Activated CD8-positive, alpha-beta memory T cell treated with anti-CD3 and anti-CD28 coated beads for 4 hours (primary cell): ENCODE measurements around the gene TMOD2.

Source experiments
- DNase-seq, 2 donors: peaks; one replicate each; pipeline ENCODE4 v3.0.0-alpha.2; 2020; ENCODE audit warnings: low read depth in 2 of 2

TMOD2 gene

DNA sequence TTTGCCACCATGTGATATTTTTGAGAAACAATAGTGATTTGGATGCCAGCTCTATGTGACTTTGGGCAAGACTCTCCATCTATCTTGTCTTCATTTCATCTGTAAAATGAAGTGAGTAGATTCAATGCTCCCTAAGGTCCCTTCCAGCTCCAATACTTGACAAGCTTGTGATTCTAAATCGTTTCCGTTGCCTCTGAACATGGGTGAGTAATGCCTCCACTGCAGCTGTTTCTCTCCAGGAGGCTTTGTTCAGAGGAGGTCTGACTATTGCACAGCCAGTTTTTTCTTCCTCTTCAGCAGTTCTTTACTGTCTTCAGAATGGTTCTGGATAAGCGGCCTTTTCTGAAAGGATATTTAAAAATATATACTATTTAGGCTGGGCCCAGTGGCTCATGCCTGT lies 63.2 kb downstream of the TMOD2 start:
- DNase-seq = no peak

DNA sequence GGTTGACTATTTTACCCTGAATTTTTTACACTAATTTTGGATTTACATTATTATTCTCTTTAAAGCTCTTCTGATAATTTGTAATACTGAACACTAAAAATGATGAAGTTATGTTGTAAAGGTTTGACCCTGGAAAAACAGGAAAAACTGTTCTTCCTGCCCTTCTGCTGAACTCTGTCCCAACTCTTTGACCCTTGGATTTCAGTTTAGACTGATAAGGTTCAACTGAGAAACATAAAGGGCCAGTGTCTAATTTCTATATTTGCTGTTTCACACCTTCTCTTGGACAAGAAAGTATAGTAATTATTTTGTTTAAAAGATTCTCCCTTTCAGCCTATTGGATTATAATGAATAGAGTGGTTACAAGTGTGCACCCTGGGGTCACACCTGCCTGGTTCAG lies 65.2 kb downstream of the TMOD2 start:
- no peak for DNase-seq

DNA sequence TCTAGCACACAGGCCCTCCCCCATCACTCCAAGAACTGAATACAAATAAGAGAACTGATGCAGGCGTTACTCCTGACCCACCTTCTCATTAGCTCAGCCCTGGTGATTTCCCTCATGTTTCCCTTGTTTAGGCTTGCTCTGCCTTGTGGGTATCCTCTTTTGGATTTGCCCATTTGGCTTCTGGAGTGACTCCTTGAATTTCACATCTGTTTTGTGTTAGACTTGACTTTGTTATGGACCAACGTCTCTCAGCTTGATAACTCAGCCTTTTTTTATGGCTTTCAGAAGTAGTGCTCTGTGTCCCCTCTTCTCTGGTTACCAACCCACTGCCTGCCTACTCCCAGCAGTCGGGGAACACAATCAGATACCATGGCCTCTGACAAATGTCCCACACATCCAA lies 66.8 kb downstream of the TMOD2 start:
- no peak for DNase-seq

DNA sequence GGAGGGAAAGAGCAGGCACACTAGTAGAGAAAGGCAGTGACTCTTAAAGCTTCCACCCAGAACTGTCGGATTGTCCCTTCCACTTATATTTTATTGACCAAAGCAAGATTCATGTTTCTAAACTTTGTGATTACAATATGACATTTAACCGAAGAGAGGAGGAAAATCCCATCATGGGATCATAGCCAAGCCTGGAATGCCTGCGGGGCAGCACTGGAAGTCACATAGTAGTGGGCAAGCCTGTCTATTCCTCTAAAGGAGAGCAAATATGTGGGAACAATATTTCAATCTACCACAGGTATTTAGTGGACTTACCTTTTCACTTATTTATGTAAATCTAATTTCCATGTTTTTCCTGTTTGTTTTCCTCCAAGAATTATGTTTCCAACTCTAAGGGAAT lies 74.3 kb downstream of the TMOD2 start:
- DNase-seq = no peak

DNA sequence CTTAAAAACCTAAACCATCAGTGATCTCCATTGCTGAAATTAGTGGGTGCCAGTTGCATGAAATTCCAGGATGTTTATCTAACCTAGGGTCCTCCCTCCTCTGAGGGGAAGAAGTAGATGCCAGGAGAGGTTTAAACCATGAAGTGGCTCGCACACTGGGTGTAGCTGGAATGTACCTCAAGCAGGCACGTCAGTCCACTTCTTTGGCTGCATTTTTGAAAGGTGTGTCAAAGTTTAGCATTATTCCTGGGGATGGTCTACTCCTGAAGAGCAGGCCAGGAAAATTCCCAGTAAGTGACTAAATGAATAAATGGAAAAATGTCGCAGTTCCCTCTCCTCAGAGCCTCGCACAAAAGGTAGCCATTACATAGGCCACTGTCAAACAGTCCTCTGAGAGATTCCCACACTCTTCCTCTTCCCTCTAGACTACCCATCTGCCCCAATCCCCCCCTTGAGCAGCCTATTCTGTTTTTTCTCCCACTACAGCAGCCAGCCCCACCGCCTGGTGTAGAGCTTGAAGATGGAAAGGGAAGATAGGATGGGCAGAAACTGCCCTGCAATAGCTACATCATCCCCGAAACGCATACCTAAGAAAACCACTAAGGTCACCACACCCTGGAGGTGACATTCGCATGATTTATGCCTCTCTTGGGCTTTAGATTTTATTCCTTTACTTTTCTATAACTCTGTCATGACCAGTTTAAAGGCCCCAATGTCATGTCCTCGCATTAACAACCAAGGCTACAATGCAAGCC lies 77.4 kb downstream of the TMOD2 start:
- no peak for DNase-seq

DNA sequence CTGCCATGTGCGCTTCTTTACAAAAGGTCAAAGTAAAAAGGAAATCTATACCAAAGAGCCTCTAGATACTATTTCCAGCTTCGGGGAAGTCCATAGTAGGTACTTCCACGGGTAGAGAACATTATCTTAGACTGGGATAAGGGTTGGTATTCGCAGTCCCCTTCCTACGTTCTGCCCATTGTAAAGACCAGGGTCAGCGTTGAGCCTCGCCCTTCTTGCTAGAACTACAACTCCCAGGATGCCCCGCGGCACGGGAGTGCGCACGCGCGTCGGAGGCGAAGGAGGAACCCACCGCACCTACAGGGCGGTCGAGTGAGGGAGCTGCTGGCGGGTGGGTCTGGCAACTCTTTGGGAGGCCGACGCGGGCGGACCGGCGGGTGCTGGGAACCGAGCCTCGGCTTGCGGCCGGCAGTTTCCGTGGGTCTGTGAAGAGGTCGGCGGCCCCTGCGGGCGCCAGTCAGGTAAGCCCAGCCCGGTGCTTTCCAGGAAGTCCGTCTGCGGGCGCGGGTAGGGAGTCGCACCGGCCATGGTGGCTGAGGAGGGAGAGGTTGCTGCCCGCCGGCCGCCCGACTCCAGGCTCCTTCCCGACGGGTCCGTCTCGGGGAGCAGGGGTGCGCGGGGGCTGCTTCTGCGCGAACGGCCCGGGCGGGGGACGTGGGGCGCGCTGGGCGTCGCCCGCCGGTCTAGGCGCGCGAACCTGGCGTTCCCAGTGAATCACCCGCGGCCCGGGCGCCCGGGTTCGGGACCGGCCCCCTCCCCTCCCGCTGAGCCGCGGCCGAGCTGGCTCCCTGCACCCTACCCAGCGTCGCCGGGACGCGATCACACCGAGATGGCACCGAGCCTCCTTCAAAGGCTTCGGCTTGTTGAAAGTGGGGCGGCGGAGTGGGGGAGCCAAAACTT lies 78.2 kb downstream of the TMOD2 start, which contains the start of gene TMOD3:
Gene TMOD3, plus strand, starts transcription at position 278 of the 900 bp plus-strand sequence. CDS start 33,232 bp downstream, outside the sequence.
- peak; percentile 81 to 82 for DNase-seq

DNA sequence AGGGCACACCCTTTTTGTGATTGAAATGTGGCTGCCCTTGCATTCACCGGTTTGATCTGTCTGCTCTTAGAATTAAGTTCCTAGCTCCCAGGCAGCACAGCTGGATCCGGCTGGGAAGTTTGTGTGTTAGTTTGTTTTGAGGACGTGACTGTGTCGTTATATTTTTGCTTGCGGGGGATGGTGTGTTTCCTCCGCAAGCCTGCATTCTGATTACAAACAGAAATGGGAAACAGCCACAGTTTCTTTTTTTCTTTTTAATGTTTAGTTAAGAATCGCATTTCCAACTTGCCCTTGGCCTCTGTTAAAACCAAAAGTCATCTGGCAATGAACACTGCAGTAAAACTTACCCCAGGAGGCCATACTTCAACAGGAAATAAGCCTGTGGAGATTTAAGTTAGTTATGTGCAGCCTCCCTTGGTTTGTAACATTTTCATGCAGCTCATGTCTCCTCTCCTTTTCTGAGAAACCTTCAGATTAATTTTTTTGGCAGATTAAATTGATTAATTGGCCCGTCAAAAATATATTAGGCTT lies 78.9 kb downstream of the TMOD2 start:
- DNase-seq = no peak

DNA sequence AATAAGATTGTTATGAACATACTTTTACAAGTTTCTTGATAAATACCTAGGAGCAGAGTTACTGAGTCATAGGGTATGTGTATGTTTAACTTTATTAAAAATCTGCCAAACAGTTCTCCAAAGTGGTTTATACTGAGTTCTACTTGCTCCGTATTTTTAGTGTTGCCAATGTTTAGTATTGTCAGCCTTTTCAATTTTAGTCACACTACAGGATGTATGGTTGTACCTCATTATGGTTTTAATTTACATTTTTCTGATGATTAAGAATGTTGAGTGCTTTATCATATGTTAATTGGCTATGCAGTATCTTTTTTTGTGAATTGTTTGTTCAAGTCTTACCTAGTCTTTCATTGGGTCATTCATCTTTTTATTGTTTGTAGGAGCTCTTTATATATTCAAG lies 82.4 kb downstream of the TMOD2 start:
- DNase-seq = no peak

DNA sequence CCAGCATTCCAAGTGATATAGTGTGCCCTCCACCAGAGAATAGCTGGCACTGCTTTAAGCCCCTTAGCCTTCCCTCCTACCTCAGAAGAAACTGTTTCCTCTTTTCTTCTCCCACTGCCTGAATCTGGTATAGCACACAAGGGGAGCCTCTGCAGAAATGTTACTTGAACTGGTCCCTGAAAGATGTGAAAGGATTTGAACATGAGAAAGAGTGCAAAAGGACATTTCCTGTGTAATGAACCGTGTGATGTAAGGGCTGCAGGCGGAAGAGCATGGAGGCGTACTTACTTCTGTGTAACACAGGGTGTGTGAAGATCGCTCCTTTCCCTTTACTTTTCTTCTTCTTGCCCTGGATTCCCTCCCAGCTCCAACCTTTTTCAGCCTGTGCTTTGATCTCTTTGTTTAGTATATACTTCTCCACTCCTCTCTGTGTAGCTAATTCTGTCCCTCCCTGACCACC lies 86.4 kb downstream of the TMOD2 start:
- no peak for DNase-seq

DNA sequence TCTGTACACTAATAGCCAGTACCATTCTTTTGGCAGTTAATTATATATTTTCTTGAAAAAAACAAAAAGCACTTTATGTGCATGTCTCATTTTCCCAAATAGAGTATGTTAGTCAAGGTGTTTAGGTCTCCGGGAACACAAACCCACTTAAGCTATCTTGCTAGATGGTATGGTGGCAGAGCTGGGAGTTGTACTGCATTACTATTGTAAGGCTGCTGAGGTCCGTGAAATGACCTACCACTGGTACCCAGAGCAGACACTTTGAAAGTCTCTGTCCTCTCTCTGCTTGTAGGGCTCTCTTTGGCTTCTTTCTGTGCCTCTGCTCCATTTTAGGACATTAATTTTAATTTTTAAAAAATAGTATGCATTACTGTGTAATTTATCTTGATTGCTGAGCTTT lies 86.9 kb downstream of the TMOD2 start:
- DNase-seq = no peak

DNA sequence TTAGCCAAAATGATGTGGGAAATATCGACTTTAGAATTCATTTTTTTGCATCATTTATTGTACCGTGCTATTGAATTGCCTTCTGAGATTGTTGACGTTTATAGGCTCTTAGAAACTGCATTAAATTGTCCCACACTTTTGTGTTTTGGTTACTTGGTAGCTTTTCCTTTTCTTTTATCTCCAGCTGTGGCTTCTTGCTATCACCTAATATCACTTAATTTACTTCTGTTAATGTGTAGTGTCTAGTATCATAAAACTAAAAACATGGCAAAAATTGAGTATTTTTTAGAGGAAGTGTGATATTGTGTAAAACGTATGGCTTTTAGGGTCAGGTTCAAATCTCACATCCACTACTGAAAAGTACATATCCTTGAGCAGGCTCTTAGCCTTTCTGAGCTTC lies 89.3 kb downstream of the TMOD2 start:
- no peak for DNase-seq

DNA sequence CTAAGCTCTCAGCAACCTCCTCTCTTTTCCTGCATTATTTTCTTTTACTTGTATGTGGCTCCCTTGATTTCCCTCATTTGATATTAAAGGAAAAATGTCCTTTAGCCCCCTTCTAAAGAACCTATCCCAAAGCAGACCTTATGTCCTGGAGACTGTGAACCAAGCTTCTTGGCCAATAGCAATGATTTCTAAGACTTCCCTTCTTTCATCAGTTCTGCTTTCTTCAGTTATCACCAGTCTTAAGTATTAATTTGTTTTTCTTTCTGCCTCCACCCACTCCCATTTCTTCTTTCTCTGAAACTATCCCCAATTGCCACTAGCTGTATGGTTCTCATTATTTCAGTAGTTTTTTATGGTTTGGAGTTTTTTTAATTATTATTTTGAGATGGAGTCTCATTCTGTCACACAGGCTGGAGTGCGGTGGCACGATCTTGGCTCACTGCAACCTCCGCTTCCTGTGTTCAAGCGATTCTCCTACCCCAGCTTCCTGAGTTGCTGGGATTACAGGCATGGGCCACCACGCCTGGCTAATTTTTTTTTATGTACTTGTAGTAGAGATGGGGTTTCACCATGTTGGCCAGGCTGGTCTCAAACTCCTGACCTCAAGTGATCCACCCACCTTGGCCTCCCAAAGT lies 90.1 kb downstream of the TMOD2 start:
- no peak for DNase-seq

DNA sequence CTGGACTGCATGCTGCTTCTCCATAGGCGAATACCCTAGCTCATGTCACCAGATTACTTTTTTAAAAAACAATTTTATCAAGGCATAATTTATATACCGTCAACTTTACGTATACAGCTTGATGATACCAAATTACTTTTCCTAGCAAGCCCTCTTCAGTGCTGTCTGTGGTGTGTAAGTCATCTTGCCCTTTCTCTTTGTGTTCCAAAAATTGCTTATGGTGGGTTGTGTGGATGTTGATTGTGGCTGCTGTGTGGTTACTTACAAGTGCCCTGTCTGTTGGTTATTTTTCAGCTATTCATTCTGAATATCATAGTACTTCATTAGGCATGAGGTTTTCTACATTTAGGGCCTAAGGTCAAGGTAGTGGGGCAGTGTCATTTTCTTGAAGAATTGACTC lies 90.9 kb downstream of the TMOD2 start:
- no peak for DNase-seq

DNA sequence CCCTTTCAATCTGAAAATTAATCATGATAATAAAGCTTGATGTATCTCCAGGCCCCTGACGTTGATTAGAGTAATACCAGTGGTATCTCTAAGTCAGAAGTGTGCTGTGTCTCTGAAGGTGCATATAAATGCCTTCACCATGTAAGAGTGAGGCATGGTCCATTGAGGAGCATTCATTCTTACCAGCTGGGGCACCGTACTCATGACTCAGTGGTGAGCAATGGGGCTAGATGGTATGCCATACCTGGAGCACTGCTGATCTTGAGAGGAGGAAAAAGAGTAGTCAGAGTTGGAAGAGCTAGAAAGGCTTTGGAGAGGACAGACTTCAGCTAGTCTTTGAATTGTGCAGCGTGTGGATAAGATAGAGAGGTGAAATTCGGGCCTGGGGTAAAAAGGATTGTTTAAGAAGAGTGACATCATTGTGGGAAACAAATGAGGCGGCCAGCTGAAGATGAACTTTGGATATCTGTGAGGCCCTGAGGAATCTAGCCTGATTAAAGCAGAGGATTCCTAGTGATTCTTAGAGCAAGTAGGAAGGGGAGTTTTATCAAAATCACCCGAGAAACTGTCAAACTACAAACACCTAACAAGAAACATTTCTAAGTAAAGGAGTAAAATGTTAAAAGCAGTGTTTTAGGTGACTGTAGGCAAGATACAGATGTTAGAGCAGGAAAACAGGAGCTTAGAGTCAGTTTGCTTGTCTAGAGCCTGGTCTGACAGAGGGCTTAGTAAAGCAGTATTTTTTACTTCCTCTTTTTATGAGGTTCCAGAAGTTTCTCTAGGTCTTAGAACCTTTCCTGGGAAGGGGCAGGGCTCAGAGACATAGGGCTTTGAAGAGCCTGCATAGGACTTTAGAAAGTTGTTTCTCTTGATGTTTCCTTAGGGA lies 91.7 kb downstream of the TMOD2 start:
- DNase-seq = no peak

DNA sequence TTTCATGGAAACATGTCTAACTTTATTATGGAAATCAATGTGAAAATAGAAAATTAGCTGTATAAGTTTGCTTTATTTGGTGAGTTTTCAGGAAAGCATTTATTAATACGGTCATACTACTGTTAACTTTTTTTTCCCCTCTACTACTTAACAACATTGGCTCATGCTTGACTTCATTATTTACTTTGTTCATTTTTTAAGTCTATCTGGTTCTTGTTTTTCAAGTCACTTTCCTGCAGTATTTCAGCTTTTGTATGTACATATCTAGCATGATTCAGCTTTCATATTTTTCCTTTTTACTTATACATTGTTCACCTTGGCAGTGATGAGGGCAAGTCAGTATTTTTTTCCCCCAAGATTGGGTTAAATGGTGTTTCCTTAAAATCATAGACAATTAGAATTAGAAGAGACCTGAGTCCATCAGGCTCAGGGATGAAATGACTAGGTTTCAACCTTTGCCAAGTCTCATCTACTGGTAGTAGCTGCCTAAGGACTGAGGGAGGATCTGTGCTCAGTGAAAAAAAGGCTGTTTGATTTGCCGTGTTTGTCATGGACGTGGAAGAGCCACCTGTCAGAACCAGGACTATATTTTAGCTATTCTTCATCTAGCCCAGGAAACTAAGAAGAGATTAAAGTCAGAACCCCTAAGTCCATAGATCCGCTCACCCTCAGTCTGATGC lies 93.5 kb downstream of the TMOD2 start:
- DNase-seq = no peak

DNA sequence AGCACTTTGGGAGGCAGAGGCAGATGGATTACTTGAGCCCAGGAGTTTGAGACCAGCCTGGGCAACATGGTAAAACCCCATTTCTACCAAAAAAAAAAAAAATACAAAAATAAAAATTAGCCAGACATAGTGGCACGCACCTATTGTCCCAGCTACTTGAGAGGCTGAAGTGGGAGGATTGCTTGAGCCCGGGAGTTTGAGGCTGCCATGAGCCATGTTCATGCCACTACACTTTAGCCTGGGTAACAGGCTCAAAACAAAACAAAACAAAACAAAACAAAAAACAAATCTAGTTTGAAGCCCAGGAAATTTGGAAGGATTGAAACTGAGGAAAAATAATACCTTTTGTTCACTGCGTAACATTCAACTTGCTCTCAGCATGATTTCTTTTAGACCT lies 94.7 kb downstream of the TMOD2 start:
- DNase-seq = no peak

DNA sequence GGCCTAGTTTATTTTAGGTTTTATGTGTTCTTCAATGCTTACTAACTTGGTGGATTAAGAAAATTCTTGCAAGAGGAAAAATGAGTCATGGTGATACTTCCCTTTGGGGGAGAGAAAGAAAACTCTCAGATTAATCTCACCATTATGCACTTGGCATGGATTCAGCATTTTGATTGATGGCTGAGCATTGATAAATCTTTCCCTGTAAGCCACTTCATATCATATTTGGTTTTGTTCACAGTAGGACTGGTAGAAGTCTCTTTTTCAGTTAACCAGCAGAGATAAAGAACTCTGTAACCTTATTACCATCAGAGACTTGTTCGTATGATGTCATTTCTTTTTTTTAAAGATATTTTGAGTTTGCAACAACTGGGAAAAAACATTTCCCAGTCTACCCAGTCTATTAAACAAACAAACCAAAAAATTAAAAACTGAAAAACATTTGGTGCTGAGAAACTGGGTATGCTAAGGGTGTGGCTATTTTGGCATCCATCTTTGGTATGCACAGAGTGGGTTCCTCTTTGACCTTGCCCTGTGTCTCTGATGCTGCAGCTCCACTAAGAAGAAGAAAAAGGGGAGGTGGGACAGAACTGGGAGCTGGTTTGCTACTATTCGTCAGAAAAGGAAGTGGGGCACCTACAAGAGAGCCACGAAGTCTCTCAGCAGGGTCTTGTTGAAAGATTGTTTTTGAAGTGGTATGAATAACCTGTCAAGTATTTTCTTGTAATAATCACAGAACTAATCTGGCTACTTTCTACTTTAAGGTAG lies 95.2 kb downstream of the TMOD2 start:
- no peak for DNase-seq

DNA sequence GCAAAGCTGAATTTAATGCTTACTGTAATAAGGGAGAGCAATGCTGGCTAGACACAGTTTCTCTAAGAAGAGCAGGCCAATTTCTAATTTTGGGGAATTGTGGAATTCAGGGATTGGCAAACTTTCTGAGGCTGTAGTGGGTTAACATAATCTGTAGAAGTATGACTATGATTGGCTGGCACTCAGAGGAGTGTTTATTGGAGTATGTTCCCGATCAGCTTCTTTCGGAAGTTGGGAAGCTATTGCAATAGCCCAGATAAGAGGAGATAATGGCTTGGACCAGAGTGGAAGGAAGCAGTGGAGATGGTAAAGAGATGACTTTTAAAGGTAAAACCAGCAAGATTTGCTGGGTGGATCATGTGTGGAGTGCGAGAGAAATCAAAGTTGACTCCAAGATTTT lies 97.4 kb downstream of the TMOD2 start:
- DNase-seq = no peak

DNA sequence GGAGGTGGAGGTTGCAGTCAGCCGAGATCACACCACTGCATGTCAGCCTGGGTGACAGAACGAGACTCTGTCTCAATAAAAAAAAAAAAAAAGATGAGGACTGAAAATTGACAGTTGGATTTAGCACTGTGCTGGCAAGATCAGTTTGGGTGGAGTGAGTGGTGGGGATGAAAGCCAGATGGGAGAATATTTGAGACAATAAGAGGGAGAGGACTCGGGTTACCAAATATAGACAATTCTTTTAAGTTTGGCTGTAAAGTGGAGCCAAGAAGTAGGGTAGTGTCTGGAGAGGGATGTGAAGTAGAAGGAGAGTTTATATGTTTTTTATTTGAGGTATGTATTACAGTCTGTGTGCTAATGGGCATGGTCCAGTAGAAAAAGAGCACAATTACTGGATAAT lies 98.5 kb downstream of the TMOD2 start:
- no peak for DNase-seq

DNA sequence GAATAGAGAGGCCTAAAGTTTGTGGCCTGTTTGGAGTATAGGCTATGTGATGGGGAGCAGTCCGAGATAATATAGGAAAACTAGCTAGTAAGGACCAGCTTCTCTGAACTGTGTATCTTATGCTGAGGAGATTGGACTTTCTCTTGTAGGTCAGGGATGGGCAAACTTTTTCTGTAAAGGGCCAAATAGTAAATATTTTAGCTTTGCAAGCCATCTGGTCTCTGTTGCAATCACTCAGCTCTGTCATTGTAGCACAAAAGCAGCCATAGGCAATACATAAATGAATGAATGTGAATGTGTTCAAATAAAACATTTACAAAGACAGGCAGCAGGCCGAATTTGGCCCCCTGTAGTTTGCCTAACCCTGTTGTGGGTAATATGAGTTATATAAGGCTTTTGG lies 102.6 kb downstream of the TMOD2 start:
- DNase-seq = no peak
